ENCODE results near the gene TADA2B. TPM values are rescaled to one million over a fixed set of nuclear protein-coding genes. Genes with fewer than 3 reads are reported as not detected.

The TADA2B gene
- total RNA-seq, 1 donor from 2014 or later = 21.7 TPM

DNA sequence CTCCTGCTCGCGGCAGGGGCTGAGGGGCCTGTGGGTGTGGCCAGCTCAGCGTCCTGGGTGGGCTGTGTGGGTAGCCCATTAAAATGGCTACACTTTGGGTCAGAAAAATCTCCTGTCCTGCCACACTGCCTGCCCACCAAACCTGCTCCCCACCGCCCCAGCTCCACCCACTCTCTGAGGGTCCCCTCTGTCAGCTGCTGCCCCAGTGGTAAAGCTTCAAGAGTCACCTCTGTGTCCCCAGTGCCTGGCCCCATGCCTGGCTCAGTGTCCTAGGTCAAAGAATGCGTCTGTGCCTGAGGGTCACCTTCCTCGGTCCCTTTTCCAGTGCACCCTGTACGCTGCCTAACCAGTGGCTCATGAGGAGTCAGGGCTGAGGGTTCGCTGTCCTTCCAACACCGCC lies 24.9 kb upstream of the TADA2B start:
- no peak for DNase-seq

DNA sequence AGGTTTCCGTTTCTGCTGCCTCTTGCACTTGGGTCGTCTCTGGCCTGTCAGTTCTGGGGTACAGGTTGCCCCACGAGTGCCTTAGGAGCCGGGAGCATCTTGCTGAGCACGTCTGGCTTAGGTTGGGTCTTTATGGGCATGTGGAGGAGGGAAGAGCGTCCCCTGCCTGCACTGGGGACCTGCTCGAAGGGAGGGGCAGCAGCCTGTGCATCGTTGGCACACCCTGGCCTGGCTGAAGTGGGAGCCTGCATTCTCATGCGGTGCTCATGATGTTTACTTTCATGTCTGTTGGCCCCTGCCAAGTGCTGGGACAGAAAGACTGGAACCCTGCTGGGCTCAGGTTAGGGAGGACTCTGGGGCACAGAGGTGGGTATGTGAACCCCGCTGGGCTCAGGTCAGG lies 23.8 kb upstream of the TADA2B start:
- DNase-seq = no peak

DNA sequence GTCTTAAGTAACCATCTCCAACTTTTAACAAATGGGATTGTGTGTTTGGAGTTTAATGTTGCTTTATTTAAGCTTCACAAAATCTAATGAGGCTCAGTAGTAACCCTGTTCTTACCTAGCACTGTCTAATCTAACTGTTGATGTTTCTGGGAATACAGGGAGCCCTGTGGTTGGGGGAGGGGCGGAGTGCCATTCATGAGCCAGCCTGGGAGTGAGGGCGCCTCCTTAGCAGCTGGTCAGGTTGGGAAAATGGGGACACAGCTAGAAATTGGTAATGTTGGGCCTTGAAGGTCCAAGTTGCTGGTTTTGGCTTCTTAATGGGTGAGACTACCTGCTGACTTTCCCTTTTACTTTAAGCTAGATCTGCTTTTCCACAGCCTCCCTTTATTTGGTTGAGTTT lies 22.9 kb upstream of the TADA2B start:
- DNase-seq = no peak

DNA sequence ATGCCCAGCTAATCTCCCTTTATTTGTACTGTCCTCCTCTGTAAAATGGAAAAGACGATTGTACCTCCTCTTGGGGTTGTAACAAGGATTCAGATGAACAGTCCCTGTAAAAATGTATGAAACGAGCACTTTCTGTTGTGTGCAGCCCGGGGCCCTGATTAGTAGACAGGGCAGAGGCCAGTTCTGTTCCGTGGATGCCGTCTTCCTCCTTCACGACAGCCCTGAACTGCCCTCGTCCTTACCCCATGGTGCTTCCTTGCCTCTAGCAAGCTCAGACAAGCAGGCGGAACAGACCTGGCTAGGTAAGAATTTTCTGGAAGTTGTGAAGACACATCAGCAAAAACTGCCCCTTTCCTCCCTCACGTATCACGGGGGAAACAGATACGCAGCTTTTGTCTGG lies 22.3 kb upstream of the TADA2B start:
- DNase-seq = no peak

DNA sequence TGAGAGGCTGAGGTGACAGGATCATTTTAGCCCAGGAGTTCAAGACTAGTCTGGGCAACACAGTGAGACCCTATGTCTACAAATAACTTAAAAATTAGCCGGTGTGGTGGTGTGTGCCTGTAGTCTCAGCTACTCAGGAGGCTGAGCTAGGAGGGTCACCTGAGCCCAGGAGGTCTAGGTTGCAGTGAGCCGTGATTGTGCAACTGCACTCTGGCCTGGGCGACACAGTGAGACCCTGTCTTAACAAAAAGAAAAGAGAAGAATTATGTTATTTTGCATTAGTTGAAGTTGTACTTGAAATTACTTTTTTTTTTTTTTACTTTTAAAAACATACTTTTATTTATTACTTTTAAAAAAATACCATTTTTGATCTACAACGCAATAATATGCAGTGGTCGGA lies 21.8 kb upstream of the TADA2B start:
- no peak for DNase-seq

DNA sequence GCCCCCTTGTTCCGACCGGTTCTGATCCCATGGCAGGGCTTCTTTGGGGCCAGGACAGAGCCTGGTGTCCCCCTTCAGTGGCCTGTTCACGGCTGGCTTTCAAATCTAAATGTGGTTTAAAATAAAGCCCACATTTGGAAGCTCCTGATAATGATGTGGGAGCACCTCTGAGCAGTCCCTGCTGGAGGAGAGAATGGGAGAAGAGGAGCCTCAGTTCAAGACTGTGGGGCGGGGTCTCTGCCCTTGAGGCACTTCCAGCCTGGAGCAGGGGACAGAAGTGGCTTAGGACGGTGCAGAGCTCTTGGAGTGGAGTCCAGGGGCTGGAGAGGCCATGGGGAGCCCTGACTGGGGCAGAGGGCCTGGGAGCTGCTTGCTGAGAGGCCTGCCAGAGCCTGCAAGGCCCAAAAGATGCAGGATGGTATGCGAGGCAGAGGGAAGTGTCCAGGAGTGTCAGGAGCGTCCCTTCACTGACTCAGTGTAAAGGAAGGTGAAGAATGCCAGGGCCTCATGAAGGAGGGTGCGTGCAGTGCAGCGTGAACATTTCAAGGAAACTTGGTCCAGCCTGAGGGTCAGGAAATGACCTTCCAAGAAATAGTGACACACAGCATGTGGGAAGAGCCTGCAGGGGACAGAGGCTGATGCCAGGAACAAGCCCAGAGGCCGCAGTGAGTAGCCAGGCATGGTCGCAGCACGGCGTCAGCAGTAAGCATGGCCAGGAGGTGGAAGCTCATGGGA lies 21.1 kb upstream of the TADA2B start:
- DNase-seq = no peak

DNA sequence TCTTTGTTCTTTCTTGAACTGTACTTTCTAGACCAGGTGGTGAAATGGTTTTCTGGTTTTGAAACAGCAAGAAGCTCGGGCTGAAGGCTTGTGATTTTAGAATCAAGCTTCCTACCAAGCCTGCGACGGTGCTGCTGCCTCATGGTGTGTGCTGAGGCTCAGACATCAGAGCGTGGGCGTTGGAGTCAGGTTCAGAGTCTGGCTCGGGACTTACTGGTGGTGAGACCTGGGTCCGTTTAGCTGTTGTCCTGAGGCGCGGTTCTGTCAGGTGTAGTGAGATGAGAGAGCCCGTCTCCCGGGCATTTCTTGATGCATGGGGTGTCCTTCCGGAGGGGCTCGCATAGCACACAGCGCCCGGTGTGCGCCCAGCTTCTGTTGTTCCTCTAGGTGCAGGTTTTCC lies 19.7 kb upstream of the TADA2B start:
- no peak for DNase-seq

DNA sequence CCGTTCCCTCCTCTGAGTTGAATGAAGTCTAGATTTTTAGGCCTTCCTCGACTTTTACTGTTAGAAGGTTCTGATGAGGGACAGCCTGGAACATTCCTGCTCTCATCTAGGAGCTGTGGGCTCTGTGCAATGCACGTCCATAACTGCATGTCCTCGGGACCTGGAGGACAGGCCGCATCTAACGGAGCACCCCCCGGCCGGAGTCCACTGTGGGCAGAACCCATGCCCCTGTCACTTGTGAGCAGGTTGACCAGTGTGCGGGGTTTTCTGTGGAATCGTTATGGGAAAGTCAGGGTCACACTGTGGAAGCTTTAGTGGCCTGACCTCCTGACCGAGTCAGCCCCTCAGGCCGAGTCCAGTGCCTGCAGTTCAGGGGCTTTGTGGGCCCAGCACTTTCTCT lies 19.3 kb upstream of the TADA2B start:
- no peak for DNase-seq

DNA sequence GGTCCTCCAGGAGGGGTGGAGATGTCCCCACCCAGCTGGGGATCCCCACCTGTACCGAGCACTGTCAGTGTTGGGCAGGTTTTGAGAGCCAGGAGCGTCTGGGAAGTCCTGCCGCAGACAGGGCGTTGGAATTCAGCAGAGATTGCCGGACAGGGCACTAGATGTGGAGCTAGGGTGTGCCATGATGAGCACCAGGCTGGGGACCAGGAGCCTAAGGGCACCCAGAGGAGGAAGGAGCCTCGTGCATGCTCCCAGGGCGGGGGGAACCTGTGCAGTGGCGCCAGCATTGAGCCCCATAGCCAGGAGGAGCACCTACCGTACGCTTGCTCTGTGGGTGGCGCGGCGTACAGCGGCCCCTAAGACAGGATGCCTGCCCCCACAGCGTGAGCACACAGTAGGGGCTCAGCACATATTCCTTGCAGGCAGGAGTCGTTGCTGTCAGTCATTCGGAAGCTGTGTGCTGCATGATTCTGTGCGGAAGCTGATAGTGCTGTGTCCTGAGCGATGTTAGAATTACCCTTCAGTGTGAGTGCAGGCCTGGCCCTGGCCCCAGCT lies 18.8 kb upstream of the TADA2B start:
- no peak for DNase-seq

DNA sequence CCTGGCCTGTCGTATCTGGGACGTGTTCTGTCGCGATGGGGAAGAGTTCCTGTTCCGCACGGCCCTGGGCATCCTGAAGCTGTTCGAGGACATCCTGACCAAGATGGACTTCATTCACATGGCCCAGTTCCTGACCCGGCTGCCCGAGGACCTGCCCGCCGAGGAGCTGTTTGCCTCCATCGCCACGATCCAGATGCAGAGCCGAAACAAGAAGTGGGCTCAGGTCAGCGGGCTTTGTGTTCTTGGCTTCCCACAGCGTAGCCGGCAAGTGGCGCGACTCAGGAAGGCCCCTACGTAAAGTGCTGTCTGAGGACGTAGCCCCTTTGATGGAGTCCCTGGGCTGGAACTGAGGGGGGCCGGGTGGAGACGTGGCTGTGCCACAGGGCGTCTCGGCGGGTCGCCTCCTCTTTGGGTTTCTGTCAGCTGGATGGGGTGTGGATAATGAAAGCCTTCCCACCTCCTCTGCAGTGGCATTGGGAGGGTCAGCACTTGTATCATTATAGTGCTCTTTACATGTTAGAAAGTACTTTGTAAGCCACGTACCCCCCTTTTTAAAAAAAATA lies 18.1 kb upstream of the TADA2B start:
- no peak for DNase-seq

DNA sequence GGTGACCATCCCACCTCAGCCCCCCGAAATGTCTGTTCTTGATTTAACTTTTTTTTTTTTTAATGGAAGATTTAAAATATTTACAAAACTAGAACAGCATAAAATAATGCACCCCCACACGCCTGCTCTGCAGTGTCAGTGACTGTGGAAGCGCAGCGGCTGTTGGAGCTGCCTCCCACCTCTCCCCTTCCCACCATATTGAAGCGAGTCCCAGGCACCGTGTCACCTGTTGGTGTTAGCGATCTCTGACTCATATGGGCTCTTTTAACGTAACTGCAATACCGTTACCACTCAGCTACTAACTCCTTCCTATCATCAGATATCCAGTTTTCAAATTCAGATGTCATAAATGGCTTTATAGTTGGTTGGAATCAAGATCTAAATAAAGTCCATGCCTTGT lies 17.1 kb upstream of the TADA2B start:
- no peak for DNase-seq

DNA sequence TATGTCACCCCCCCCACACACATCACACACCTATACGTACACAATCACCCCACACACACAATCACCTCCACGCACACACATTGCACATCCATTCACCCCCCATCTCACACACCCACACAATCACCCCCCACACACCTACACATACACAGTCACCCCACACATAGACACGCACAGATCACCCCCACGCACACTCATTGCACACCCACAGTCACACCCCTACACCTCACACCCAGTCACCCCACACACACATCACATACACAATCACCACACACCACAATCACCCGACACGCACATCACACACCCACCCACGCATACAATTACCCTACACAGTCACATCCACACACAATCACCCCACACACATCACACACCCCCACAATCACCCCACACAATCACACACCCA lies 15.9 kb upstream of the TADA2B start:
- no peak for DNase-seq

DNA sequence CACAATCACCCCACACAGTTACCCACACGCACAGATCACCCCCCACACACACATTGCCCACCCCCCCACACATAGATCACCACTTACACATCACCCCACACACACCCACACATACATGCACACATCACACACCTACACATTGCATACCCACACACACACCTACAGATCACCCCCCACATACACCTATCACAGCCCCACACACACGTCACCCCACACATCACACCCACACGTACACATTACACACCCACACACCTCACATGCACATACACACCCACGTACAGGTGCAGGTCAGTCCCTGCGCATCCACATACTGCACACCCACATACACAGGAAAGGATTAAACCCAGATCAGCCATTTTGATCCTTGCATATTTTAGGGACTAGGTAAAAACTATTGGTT lies 15.3 kb upstream of the TADA2B start:
- DNase-seq = no peak

DNA sequence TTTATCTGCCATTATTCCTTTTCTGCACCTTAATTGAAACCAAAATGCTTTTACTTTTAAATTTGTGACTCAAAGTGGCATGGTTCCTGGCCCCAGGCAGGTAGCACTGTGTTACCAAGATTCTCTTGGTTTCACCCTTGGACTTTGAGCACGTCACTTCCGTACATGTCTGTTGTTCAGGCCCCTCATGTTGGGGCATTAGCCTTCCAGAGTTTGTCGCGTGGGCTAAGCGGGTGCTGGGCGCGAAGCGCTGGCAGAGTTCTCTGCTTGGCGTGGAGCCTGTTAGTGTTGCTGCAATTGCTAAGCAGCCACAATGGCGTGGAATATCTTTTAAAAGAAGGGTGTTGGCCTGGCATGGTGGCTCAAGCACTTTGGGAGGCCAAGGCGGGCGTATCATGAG lies 14.0 kb upstream of the TADA2B start:
- no peak for DNase-seq

DNA sequence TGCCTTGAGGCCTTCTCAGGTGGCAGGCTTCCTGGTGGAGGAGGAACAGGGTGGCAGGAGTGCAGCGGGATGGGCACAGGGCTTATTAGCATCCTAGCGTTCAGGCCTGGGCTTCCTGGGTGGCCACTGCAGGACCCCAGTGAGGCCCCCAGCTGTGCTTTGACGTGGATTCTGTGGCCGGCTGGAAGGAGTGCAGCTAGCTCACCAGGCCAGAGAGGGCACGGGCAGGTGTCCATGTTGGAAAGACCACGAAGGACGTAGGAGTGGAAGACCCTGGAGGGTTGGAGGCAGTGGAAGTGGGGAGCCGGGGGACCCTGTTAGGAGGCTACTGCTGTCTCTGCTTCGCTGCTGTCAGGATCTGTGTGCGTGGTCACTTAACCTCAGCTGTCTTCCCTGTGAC lies 13.3 kb upstream of the TADA2B start:
- DNase-seq = no peak

DNA sequence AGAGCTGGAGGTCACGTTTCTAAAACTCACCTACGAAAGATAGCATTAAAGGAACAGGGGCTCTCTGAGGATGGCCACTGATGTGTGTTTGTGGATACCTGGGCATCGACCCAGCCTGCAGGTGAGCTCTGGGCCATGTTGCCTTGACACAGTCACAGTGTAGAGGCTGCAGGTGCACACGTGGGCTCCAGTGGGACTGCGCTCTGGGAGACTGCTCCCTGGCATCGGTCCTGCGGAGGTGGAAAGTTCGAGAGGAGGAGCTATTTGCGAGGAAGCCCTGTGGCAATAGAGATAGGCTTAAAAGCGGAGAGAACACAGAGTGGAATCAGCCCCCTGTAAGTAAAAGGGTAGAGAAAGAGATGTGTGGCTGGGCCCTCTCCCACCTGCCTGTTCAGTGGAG lies 12.3 kb upstream of the TADA2B start:
- DNase-seq = no peak

DNA sequence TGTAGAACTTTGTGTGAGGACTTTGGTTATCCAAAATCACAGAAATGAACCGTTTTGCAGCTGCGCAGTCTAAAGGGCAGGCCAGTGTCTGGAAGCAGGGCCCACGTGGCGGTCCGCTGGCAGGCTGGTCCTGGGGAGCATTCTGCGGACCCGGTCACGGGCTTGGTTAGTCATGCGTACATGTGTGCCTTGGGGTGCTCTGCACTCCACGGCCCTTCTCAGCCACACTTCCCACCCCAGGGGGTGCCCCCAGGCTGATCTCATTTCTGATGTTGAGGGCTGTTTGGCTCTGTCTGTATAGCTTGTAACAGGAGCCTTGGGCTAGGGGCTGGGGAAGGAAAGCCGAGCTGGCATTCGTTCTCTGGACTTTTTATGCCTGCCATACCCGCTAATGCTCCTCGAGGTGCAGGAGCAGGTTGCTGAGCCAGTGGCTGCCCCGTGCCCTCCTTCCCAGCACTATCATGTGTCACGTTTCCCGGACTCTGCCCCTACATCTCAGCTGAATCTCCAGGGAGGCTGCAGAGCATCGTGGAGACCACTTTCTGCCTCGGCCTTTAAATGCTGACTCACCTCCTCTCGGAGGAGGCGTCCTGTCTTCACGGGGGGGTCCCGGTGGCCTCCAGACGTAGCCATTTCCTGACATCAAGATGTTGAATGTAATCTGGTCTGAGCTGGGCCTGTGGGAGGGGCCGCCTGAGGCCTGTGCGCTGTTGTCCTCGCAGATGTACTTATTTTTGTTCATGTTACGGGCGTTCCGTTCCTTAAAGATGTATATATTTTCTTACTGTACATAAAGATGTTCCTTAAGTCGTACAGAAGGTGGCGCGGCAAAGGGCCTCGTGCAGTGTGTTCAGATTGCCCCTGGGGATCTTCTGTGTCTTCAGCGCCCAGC lies 11.4 kb upstream of the TADA2B start:
- no peak for DNase-seq

DNA sequence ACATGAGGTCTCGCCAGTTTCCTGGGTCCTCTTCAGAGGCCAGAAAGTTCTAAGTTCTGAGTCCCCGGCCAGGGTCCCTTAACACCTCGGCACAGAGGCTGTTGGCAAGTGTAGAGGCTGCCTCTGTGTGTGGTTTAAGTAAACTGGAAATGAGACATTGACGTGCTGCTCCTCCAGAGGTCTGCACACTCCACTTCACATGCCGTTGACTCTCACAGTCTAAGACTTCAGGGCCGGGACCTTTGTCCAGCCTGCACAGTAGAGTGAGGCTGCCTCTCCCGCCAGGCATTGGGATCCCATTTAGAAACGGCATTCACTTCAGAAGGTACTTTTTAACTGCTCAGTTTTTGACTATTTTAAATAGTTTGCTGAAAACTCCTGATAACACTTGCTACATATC lies 10.6 kb upstream of the TADA2B start:
- no peak for DNase-seq

DNA sequence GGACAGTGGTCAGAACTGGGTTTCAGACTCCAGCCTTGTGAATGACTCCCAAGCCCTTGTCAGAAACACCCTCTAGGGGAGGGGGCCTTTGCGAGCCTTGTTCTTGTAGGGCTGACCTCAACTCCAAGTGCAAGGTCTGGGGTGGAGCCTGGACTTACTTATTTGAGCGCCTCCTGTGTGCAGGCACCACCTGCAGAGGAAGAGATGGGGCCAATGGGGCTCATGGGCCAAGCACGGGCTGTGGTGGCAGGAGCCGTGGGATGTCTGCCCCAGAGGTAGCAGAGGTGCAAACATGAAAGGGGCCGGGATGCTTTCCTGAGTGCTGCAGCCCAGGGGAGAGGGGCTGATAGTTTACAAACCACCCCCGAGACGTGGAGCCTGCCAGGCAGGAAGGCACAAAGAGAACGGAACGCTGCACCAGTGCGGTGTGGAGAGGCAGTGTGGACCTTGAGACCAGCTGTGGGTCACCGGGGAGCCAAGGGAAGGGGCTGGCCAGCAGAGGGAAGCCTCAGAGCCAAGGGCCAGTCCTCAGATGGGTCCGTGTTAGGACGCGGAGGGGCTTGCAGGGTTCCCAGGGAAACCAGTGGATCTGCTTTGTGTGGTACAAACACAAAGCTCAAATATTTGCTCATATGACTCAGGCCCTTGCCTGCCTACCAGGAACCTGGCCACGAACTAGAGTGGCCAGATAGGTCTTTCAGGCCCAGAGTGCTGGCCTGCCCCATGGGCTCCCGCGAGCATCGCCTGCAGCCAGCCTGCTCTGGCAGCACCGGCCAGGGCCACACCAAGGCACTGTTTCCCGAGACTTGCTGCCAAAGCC lies 8.7 kb upstream of the TADA2B start:
- no peak for DNase-seq

DNA sequence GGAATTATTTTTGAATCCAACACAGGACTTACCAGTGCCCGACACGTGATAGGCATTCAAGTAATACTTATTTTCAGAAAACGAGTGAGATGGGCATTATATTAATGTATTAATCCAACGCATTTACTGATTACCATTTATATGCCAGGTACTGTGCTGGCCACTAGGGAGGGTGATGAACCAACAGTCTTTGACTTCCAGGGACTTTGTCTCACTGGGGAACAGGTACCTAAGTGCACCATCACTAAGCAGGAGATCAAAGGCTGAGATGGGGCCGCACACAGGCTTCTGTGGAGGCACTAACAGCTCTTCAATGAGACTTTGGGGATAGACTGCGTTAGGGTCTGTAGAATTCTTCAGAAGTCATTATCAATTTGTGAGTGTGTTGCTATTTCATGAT lies 5.7 kb upstream of the TADA2B start:
- DNase-seq = no peak

DNA sequence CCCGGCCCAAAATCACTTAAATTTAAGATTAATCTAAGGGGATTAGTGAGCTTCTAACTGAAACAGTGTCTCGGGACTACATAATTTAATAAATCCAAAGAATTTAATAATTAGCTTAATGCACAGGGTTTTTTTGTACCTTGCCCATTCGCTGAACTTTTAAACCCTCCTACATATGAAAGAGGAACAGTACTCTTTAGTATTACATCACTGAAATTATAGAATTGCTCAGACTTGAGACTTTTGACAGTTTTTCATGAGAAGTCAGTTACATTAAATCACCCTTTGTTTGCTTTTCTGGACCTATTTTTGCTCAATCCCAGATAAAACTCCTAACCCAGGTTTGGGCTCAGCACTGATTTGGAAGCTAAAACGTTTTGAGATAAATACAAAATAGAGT lies 2.4 kb upstream of the TADA2B start:
- DNase-seq = no peak

DNA sequence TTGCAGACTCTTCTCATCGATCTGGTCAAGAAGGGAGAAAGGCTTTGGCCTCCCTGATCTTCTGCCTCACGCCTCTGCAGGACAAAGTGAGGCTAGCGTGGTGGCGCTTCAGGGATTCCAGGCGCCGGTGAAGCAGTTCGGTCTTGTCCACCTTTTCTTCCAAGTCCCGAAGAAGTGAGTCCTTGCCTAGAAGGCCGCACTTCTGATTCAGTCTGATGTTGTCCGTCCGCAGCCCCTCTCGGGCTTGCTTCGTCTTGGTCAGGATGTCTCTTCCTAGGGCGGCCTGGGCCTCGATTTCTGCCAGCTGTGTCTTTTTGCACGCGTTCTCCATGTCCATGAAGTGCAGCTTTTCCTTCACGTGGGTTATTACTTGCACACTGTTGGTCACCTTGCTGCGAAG lies 1.9 kb upstream of the TADA2B start:
- no peak for DNase-seq

Measured in occipital lobe (tissue), 2 donors.